ENCODE data around the gene HPSE2.

DNA sequence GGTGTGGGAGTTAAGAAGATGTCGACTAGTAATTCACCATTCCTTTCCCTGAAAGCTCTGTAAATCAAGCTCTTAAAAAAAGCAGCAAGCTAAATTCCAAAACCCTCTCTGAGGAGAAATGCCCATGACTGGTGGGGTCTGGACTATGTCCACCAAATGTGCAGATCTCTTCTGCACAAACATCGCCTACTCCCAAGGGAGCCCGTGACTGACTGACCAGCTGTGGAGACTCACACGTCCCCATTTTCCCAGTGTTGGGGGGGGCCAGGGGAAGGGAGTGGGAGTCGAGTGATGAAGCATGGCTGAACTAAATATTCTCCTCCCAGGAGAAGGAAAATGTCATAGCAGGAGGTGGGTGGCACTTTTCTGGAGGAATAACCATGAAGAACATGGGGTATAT lies 624.8 kb downstream of the HPSE2 start:
- TF ChIP-seq, protein P1, sequence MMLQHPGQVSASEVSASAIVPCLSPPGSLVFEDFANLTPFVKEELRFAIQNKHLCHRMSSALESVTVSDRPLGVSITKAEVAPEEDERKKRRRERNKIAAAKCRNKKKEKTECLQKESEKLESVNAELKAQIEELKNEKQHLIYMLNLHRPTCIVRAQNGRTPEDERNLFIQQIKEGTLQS (IDR thresholded peaks at IDR 0.05), result no peak
- TF ChIP-seq, protein P2, sequence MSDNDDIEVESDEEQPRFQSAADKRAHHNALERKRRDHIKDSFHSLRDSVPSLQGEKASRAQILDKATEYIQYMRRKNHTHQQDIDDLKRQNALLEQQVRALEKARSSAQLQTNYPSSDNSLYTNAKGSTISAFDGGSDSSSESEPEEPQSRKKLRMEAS (IDR thresholded peaks at IDR 0.05), result no peak
- TF ChIP-seq RAD21 (IDR thresholded peaks at IDR 0.05) (no peak), TAF1 (conservative IDR thresholded peaks at IDR 0.05) (no peak), FOXA1 (IDR thresholded peaks at IDR 0.05) (no peak), YY1 (IDR thresholded peaks at IDR 0.05) (no peak), JUND (IDR thresholded peaks at IDR 0.05) (no peak), HNF4A (conservative IDR thresholded peaks at IDR 0.05) (no peak), SP1 (IDR thresholded peaks at IDR 0.05) (no peak)
- TF ChIP-seq, protein P3, sequence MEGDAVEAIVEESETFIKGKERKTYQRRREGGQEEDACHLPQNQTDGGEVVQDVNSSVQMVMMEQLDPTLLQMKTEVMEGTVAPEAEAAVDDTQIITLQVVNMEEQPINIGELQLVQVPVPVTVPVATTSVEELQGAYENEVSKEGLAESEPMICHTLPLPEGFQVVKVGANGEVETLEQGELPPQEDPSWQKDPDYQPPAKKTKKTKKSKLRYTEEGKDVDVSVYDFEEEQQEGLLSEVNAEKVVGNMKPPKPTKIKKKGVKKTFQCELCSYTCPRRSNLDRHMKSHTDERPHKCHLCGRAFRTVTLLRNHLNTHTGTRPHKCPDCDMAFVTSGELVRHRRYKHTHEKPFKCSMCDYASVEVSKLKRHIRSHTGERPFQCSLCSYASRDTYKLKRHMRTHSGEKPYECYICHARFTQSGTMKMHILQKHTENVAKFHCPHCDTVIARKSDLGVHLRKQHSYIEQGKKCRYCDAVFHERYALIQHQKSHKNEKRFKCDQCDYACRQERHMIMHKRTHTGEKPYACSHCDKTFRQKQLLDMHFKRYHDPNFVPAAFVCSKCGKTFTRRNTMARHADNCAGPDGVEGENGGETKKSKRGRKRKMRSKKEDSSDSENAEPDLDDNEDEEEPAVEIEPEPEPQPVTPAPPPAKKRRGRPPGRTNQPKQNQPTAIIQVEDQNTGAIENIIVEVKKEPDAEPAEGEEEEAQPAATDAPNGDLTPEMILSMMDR (IDR thresholded peaks at IDR 0.05; ENCODE audit: low read depth, low read length, missing input control), result no peak
- TF ChIP-seq, protein P4, sequence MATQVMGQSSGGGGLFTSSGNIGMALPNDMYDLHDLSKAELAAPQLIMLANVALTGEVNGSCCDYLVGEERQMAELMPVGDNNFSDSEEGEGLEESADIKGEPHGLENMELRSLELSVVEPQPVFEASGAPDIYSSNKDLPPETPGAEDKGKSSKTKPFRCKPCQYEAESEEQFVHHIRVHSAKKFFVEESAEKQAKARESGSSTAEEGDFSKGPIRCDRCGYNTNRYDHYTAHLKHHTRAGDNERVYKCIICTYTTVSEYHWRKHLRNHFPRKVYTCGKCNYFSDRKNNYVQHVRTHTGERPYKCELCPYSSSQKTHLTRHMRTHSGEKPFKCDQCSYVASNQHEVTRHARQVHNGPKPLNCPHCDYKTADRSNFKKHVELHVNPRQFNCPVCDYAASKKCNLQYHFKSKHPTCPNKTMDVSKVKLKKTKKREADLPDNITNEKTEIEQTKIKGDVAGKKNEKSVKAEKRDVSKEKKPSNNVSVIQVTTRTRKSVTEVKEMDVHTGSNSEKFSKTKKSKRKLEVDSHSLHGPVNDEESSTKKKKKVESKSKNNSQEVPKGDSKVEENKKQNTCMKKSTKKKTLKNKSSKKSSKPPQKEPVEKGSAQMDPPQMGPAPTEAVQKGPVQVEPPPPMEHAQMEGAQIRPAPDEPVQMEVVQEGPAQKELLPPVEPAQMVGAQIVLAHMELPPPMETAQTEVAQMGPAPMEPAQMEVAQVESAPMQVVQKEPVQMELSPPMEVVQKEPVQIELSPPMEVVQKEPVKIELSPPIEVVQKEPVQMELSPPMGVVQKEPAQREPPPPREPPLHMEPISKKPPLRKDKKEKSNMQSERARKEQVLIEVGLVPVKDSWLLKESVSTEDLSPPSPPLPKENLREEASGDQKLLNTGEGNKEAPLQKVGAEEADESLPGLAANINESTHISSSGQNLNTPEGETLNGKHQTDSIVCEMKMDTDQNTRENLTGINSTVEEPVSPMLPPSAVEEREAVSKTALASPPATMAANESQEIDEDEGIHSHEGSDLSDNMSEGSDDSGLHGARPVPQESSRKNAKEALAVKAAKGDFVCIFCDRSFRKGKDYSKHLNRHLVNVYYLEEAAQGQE (IDR thresholded peaks at IDR 0.05), result no peak
